ENCODE results near the gene CCT5. TPM values are rescaled to one million over a fixed set of nuclear protein-coding genes. Genes with fewer than 3 reads are reported as not detected.

The CCT5 gene
- total and polyA plus RNA-seq, 12 donors, result 54.7 to 247 (median 95.9) TPM

- H3K27ac ChIP-seq, result no peak overlapping the region
- TF ChIP-seq, protein P1, sequence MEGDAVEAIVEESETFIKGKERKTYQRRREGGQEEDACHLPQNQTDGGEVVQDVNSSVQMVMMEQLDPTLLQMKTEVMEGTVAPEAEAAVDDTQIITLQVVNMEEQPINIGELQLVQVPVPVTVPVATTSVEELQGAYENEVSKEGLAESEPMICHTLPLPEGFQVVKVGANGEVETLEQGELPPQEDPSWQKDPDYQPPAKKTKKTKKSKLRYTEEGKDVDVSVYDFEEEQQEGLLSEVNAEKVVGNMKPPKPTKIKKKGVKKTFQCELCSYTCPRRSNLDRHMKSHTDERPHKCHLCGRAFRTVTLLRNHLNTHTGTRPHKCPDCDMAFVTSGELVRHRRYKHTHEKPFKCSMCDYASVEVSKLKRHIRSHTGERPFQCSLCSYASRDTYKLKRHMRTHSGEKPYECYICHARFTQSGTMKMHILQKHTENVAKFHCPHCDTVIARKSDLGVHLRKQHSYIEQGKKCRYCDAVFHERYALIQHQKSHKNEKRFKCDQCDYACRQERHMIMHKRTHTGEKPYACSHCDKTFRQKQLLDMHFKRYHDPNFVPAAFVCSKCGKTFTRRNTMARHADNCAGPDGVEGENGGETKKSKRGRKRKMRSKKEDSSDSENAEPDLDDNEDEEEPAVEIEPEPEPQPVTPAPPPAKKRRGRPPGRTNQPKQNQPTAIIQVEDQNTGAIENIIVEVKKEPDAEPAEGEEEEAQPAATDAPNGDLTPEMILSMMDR (IDR thresholded peaks at IDR 0.05), result no peak
- intact Hi-C loops (cut with DNase I), result no loop called here
- no peak overlapping the region for H3K4me3 ChIP-seq
- H3K9me3 ChIP-seq, result peaks cover 0 to 11% (median 0%) of the 10 kb centered on the region in 11 donors
- 86% methylated on average over 7 of the region's 7 CpGs for WGBS, 2 donors
- ATAC-seq, result no peak
- no peaks in the 10 kb centered on the region for H3K27me3 ChIP-seq
- no peak for DNase-seq
- H3K4me1 ChIP-seq, result peaks cover 0 to 4% (median 0%) of the 10 kb centered on the region in 9 donors
- H3K36me3 ChIP-seq, result peaks cover 0 to 28% (median 4%) of the 10 kb centered on the region in 9 donors
Measured at GRCh38 chr5:10227379-10227778, 22.7 kb upstream of the CCT5 start.

GRCh38 chr5:10228288-10228687, 21.8 kb upstream of the CCT5 start:
- TF ChIP-seq, protein P1 (IDR thresholded peaks at IDR 0.05), result no peak
- Histone ChIP-seq H3K4me1 (peaks cover 0 to 4% (median 0%) of the 10 kb centered on the region in 9 donors), H3K27me3 (no peaks in the 10 kb centered on the region), H3K9me3 (peaks cover 0 to 11% (median 0%) of the 10 kb centered on the region in 11 donors), H3K36me3 (peaks cover 0 to 30% (median 4%) of the 10 kb centered on the region in 9 donors), H3K4me3 (no peak overlapping the region), H3K27ac (no peak overlapping the region)
- WGBS, 2 donors, result 94 to 97% methylated on average over 1 of the region's 1 CpG
- no peak for DNase-seq
- intact Hi-C loops (cut with DNase I), result no loop called here
- ATAC-seq, result no peak

GRCh38 chr5:10229306-10230048, 20.6 kb upstream of the CCT5 start:
- H3K9me3 ChIP-seq, result peaks cover 0 to 4% (median 0%) of the 10 kb centered on the region in 11 donors
- TF ChIP-seq, protein P1 (IDR thresholded peaks at IDR 0.05), result no peak
- no peak overlapping the region for H3K27ac ChIP-seq
- H3K4me3 ChIP-seq, result no peak overlapping the region
- DNase-seq (no peak), ATAC-seq (peak in 2 of 8 donors; percentile 37 to 56)
- H3K4me1 ChIP-seq, result peaks cover 0 to 4% (median 0%) of the 10 kb centered on the region in 9 donors
- 83% methylated on average over 11 of the region's 11 CpGs for WGBS, 2 donors
- H3K27me3 ChIP-seq, result no peaks in the 10 kb centered on the region
- H3K36me3 ChIP-seq, result peaks cover 0 to 41% (median 4%) of the 10 kb centered on the region in 9 donors
- intact Hi-C loops (cut with DNase I), result no loop called here

GRCh38 chr5:10232386-10232785, 17.7 kb upstream of the CCT5 start:
- 95 to 96% methylated on average over 9 of the region's 9 CpGs for WGBS, 2 donors
- Histone ChIP-seq H3K36me3 (peaks cover 0 to 67% (median 4%) of the 10 kb centered on the region in 9 donors), H3K4me1 (peaks cover 0 to 4% (median 0%) of the 10 kb centered on the region in 9 donors), H3K9me3 (no peaks in the 10 kb centered on the region), H3K27me3 (no peaks in the 10 kb centered on the region), H3K27ac (no peak overlapping the region), H3K4me3 (no peak overlapping the region)
- TF ChIP-seq, protein P1 (IDR thresholded peaks at IDR 0.05), result no peak
- ATAC-seq, result no peak
- no peak for DNase-seq
- intact Hi-C loops (cut with DNase I), result no loop called here

Data from heart right ventricle (tissue), 16 donors.